Gastroesophageal sphincter (tissue), 3 donors: ENCODE measurements around the gene SLCO3A1.

ENCODE experiments used
- CTCF ChIP-seq, 4 experiments: fragments of 200-600 bp in 2 of 4; fragments of 450-650 bp in 2 of 4; sonication (generic) in 1 of 4; IDR thresholded peaks; one replicate each; pipeline ENCODE4 v1.5.1; 2017 to 2019; ENCODE audit warnings: antibody characterized with exemption in 4 of 4, mild to moderate bottlenecking in 2 of 4, moderate library complexity in 2 of 4
- POLR2AphosphoS5 ChIP-seq: sonication (generic); formaldehyde crosslinking; IDR thresholded peaks from one replicate; pipeline ENCODE4 v1.6.1; 2017; ENCODE audit warnings: antibody characterized with exemption

GRCh38 chr15:91988655-91989054 lies 135.1 kb downstream of the SLCO3A1 start:
- TF ChIP-seq CTCF (IDR thresholded peaks at IDR 0.05) (no peak), POLR2AphosphoS5 (no peak)
